ENCODE measurements around the gene SLC35G2. TPM values are rescaled to one million over a fixed set of nuclear protein-coding genes. Genes with fewer than 3 reads are reported as not detected.
A peak's percentile ranks its signal among the peaks of the same experiment; 100 is the strongest.

The SLC35G2 gene
- total RNA-seq, 2 experiments from 2014 or later, result 2.1 to 2.9 TPM

GRCh38 chr3:136804141-136804540 lies 14.8 kb upstream of the SLC35G2 start:
- no peaks in the 10 kb centered on the region for H3K4me1 Mint-ChIP-seq (ENCODE audit: low read depth)
- intact Hi-C loops (cut with micrococcal nuclease), result no loop called here
- ChIA-PET POLR2A (no interaction called here), CTCF (no interaction called here)
- H3K27me3 Mint-ChIP-seq, result no peaks in the 10 kb centered on the region
- H3K9me3 Mint-ChIP-seq, result no peaks in the 10 kb centered on the region
- DNase-seq, result no peak
- no peaks in the 10 kb centered on the region for H3K36me3 Mint-ChIP-seq
- H3K27ac Mint-ChIP-seq, result no peak overlapping the region
- H3K4me3 Mint-ChIP-seq, result no peak overlapping the region

- no peaks in the 10 kb centered on the region for H3K27me3 Mint-ChIP-seq
- intact Hi-C loops (cut with micrococcal nuclease), result no loop called here
- ChIA-PET POLR2A (no interaction called here), CTCF (no interaction called here)
- no peak for DNase-seq
- no peak overlapping the region for H3K4me3 Mint-ChIP-seq
- H3K27ac Mint-ChIP-seq, result no peak overlapping the region
- H3K4me1 Mint-ChIP-seq (ENCODE audit: low read depth), result no peaks in the 10 kb centered on the region
- H3K9me3 Mint-ChIP-seq, result no peaks in the 10 kb centered on the region
- H3K36me3 Mint-ChIP-seq, result no peaks in the 10 kb centered on the region
Measured at GRCh38 chr3:136804813-136805212, 14.1 kb upstream of the SLC35G2 start.

GRCh38 chr3:136805795-136806194 lies 13.1 kb upstream of the SLC35G2 start:
- POLR2A ChIA-PET, result no interaction called here
- DNase-seq, result no peak
- no peak overlapping the region for H3K4me3 Mint-ChIP-seq
- no peaks in the 10 kb centered on the region for H3K4me1 Mint-ChIP-seq (ENCODE audit: low read depth)
- no peaks in the 10 kb centered on the region for H3K27me3 Mint-ChIP-seq
- H3K36me3 Mint-ChIP-seq, result no peaks in the 10 kb centered on the region
- CTCF ChIA-PET, result no interaction called here
- intact Hi-C loops (cut with micrococcal nuclease), result no loop called here
- H3K9me3 Mint-ChIP-seq, result no peaks in the 10 kb centered on the region
- no peak overlapping the region for H3K27ac Mint-ChIP-seq

GRCh38 chr3:136811701-136812100 lies 7.2 kb upstream of the SLC35G2 start:
- H3K4me3 Mint-ChIP-seq, result no peak overlapping the region
- H3K4me1 Mint-ChIP-seq (ENCODE audit: low read depth), result no peaks in the 10 kb centered on the region
- no peak for DNase-seq
- POLR2A ChIA-PET, result no interaction called here
- intact Hi-C loops (cut with micrococcal nuclease), result no loop called here
- no peak overlapping the region for H3K27ac Mint-ChIP-seq
- H3K9me3 Mint-ChIP-seq, result no peaks in the 10 kb centered on the region
- H3K36me3 Mint-ChIP-seq, result no peaks in the 10 kb centered on the region
- CTCF ChIA-PET, result interaction anchor here (0.7 kb wide), 1 partner anchor 419 kb away, joined by 3 read pairs; no protein-coding TSS in a partner anchor
- peaks cover 3% of the 10 kb centered on the region for H3K27me3 Mint-ChIP-seq

GRCh38 chr3:136817448-136817847 lies 1.5 kb upstream of the SLC35G2 start:
- ChIA-PET CTCF (interaction anchor here (1.0 kb wide), 1 partner anchor 65 kb away, joined by 3 read pairs; the partner anchor contains the start of gene STAG1), POLR2A (no interaction called here)
- H3K27ac Mint-ChIP-seq, result no peak overlapping the region
- intact Hi-C loops (cut with micrococcal nuclease), result loop anchor here (5.0 kb wide), 1 partner anchor 740 kb away; no protein-coding TSS in a partner anchor
- peaks cover 19% of the 10 kb centered on the region for H3K4me1 Mint-ChIP-seq (ENCODE audit: low read depth)
- H3K4me3 Mint-ChIP-seq, result no peak overlapping the region
- DNase-seq, result no peak
- H3K9me3 Mint-ChIP-seq, result no peaks in the 10 kb centered on the region
- H3K27me3 Mint-ChIP-seq, result peaks cover 32% of the 10 kb centered on the region
- no peaks in the 10 kb centered on the region for H3K36me3 Mint-ChIP-seq

GRCh38 chr3:136818191-136818768 lies 646 bp upstream of the SLC35G2 start:
- Mint-ChIP-seq H3K9me3 (no peaks in the 10 kb centered on the region), H3K36me3 (no peaks in the 10 kb centered on the region), H3K4me1 (ENCODE audit: low read depth) (peaks cover 19% of the 10 kb centered on the region), H3K27ac (no peak overlapping the region), H3K4me3 (peak overlapping the region; percentile 78), H3K27me3 (peaks cover 32% of the 10 kb centered on the region)
- POLR2A ChIA-PET, result no interaction called here
- CTCF ChIA-PET, result interaction anchor here (0.9 kb wide), 1 partner anchor 66 kb away, joined by 3 read pairs; the partner anchor contains the start of gene STAG1
- intact Hi-C loops (cut with micrococcal nuclease), result loop anchor here (1.0 to 5.0 kb wide), 5 partner anchors 21 to 741 kb away; partner anchors contain the start of gene NCK1
- DNase-seq, result peak; percentile 75

- ChIA-PET CTCF (interaction anchor here (0.7 kb wide), 1 partner anchor 195 kb away, joined by 3 read pairs; no protein-coding TSS in a partner anchor), POLR2A (no interaction called here)
- peaks cover 19% of the 10 kb centered on the region for H3K4me1 Mint-ChIP-seq (ENCODE audit: low read depth)
- H3K27me3 Mint-ChIP-seq, result peaks cover 36% of the 10 kb centered on the region
- no peak overlapping the region for H3K27ac Mint-ChIP-seq
- no peaks in the 10 kb centered on the region for H3K36me3 Mint-ChIP-seq
- peak; percentile 44 for DNase-seq
- intact Hi-C loops (cut with micrococcal nuclease), result loop anchor here (2.0 to 5.0 kb wide), 2 partner anchors 19 to 742 kb away; no protein-coding TSS in a partner anchor
- H3K9me3 Mint-ChIP-seq, result peaks cover 6% of the 10 kb centered on the region
- peak overlapping the region; percentile 78 for H3K4me3 Mint-ChIP-seq
Measured at GRCh38 chr3:136819392-136819730, 435 bp downstream of the SLC35G2 start.

- CTCF ChIA-PET, result interaction anchor here (0.7 to 1.1 kb wide), 3 partner anchors 68 to 212 kb away, joined by 3 to 4 read pairs (median 3); partner anchors contain the start of gene STAG1
- Mint-ChIP-seq H3K36me3 (no peaks in the 10 kb centered on the region), H3K4me3 (peak overlapping the region; percentile 78), H3K9me3 (peaks cover 7% of the 10 kb centered on the region), H3K4me1 (ENCODE audit: low read depth) (peaks cover 19% of the 10 kb centered on the region), H3K27ac (no peak overlapping the region), H3K27me3 (peaks cover 37% of the 10 kb centered on the region)
- POLR2A ChIA-PET, result interaction anchor here (0.9 kb wide), 1 partner anchor 68 kb away, joined by 3 read pairs; the partner anchor contains the start of gene STAG1
- DNase-seq, result peak; percentile 52
- intact Hi-C loops (cut with micrococcal nuclease), result loop anchor here (2.0 to 5.0 kb wide), 2 partner anchors 19 to 743 kb away; no protein-coding TSS in a partner anchor
Measured at GRCh38 chr3:136819731-136820679, 1.1 kb downstream of the SLC35G2 start.

- Mint-ChIP-seq H3K36me3 (peaks cover 5% of the 10 kb centered on the region), H3K27ac (no peak overlapping the region), H3K9me3 (no peaks in the 10 kb centered on the region), H3K4me3 (no peak overlapping the region), H3K27me3 (peaks cover 11% of the 10 kb centered on the region), H3K4me1 (ENCODE audit: low read depth) (no peaks in the 10 kb centered on the region)
- ChIA-PET CTCF (no interaction called here), POLR2A (no interaction called here)
- intact Hi-C loops (cut with micrococcal nuclease), result no loop called here
- no peak for DNase-seq
Measured at GRCh38 chr3:136831461-136831860, 12.5 kb downstream of the SLC35G2 start.

GRCh38 chr3:136835089-136835812 lies 16.3 kb downstream of the SLC35G2 start:
- peaks cover 9% of the 10 kb centered on the region for H3K36me3 Mint-ChIP-seq
- no peaks in the 10 kb centered on the region for H3K9me3 Mint-ChIP-seq
- H3K4me1 Mint-ChIP-seq (ENCODE audit: low read depth), result peaks cover 19% of the 10 kb centered on the region
- ChIA-PET CTCF (no interaction called here), POLR2A (no interaction called here)
- no peak for DNase-seq
- intact Hi-C loops (cut with micrococcal nuclease), result no loop called here
- H3K27ac Mint-ChIP-seq, result no peak overlapping the region
- peaks cover 6% of the 10 kb centered on the region for H3K27me3 Mint-ChIP-seq
- H3K4me3 Mint-ChIP-seq, result no peak overlapping the region

GRCh38 chr3:136835813-136836510 lies 17.0 kb downstream of the SLC35G2 start:
- CTCF ChIA-PET, result no interaction called here
- no peak overlapping the region for H3K27ac Mint-ChIP-seq
- intact Hi-C loops (cut with micrococcal nuclease), result no loop called here

More at GRCh38 chr3:136835813-136836510, 17.0 kb downstream of the SLC35G2 start:
- DNase-seq, result no peak
- peaks cover 19% of the 10 kb centered on the region for H3K4me1 Mint-ChIP-seq (ENCODE audit: low read depth)
- H3K36me3 Mint-ChIP-seq, result peaks cover 7% of the 10 kb centered on the region
- H3K27me3 Mint-ChIP-seq, result peaks cover 6% of the 10 kb centered on the region
- H3K4me3 Mint-ChIP-seq, result no peak overlapping the region
- POLR2A ChIA-PET, result no interaction called here
- no peaks in the 10 kb centered on the region for H3K9me3 Mint-ChIP-seq

Data from activated CD4-positive, alpha-beta memory T cell treated with anti-CD3 and anti-CD28 coated beads for 36 hours (primary cell).